SK-N-SH (cell line): ENCODE measurements around the gene CD274. TPM values are rescaled to one million over a fixed set of nuclear protein-coding genes. Genes with fewer than 3 reads are reported as not detected.

Source experiments
- CTCF ChIA-PET: fragments of 300-600, 350-600 bp; formaldehyde crosslinking; extraction: SDS; loops from one replicate; lab custom pipeline; 2021; lab: Yijun Ruan, JAX
- POLR2A ChIA-PET: fragments of 350-600 bp; sonication (Branson Sonifier 250); formaldehyde crosslinking; extraction: SDS; loops from one replicate; lab custom pipeline; 2020; ENCODE audit warnings: antibody characterized with exemption, inconsistent platforms; lab: Yijun Ruan, JAX
- DNase-seq: peaks from one replicate; pipeline ENCODE4 v3.0.0; 2012
- H2AFZ ChIP-seq: fragments of 200-600 bp; sonication (generic); 2 replicates; pipeline ENCODE4 v1.8.1; 2016; ENCODE audit warnings: antibody characterized with exemption, mild to moderate bottlenecking, low read depth
- H3F3A ChIP-seq: fragments of 200-600 bp; sonication (generic); replicated peaks from 2 replicates; pipeline ENCODE3; 2016; ENCODE audit warnings: antibody characterized with exemption, mild to moderate bottlenecking; ENCODE audit not compliant: insufficient read depth
- H3K27ac ChIP-seq, 2 experiments: fragments of 200-500 bp in 1 of 2; fragments of 200-600 bp in 1 of 2; sonication (Bioruptor generic) in 1 of 2; sonication (generic), shearing (Covaris generic) in 1 of 2; 2 replicates each; pipeline versions ENCODE4 v1.5.1 to v1.6.1; 2014 to 2016; ENCODE audit warnings: low read depth in 2 of 2, inconsistent platforms in 1 of 2, low read length in 1 of 2, mild to moderate bottlenecking in 1 of 2, mixed read lengths in 1 of 2
- H3K27me3 ChIP-seq: fragments of 200-600 bp; sonication (generic), shearing (Covaris generic); 2 replicates; pipeline ENCODE4 v1.6.1; 2016; ENCODE audit warnings: mixed run types; ENCODE audit not compliant: insufficient read depth
- H3K36me3 ChIP-seq, 2 experiments: fragments of 200-500 bp in 1 of 2; fragments of 200-600 bp in 1 of 2; sonication (Bioruptor generic) in 1 of 2; sonication (generic) in 1 of 2; replicated peaks in 1 of 2; 2 replicates each; pipeline versions ENCODE3 to v1.5.1; 2014 to 2016; ENCODE audit warnings: low read length in 1 of 2, mild to moderate bottlenecking in 1 of 2; ENCODE audit not compliant: insufficient read depth in 2 of 2, control insufficient read depth in 1 of 2
- H3K4me1 ChIP-seq, 2 experiments: fragments of 200-500 bp in 1 of 2; fragments of 200-600 bp in 1 of 2; sonication (Bioruptor generic) in 1 of 2; sonication (generic), shearing (Covaris generic) in 1 of 2; 2 replicates each; pipeline versions ENCODE4 v1.5.1 to v1.6.1; 2014 to 2016; ENCODE audit warnings: low read depth in 1 of 2, low read length in 1 of 2, mixed run types in 1 of 2; ENCODE audit not compliant: insufficient read depth in 2 of 2, control insufficient read depth in 1 of 2
- H3K4me2 ChIP-seq: fragments of 200-600 bp; sonication (generic), shearing (Covaris generic); 2 replicates; pipeline ENCODE4 v1.6.1; 2017; ENCODE audit warnings: mixed run types
- H3K4me3 ChIP-seq, 2 experiments: fragments of 200-500 bp in 1 of 2; fragments of 200-600 bp in 1 of 2; sonication (Bioruptor generic) in 1 of 2; sonication (generic), shearing (Covaris generic) in 1 of 2; 2 replicates each; pipeline versions ENCODE4 v1.5.1 to v1.8.1; 2014 to 2016; ENCODE audit warnings: low read depth in 2 of 2, inconsistent platforms in 1 of 2, low read length in 1 of 2, mild to moderate bottlenecking in 1 of 2, mixed read lengths in 1 of 2, moderate library complexity in 1 of 2
- H3K79me2 ChIP-seq: fragments of 200-600 bp; sonication (generic); 2 replicates; pipeline ENCODE4 v1.8.1; 2017; ENCODE audit warnings: mild to moderate bottlenecking; ENCODE audit not compliant: insufficient read depth
- H3K9ac ChIP-seq: fragments of 200-600 bp; sonication (generic); 2 replicates; pipeline ENCODE4 v1.6.1; 2017; ENCODE audit warnings: mixed run types
- H3K9me2 ChIP-seq: fragments of 200-600 bp; sonication (generic); 2 replicates; pipeline ENCODE4 v1.6.1; 2017; ENCODE audit warnings: mixed run types
- H3K9me3 ChIP-seq: fragments of 200-600 bp; sonication (generic); 2 replicates; pipeline ENCODE4 v1.6.1; 2017; ENCODE audit warnings: mixed run types, mild to moderate bottlenecking, moderate library complexity
- H4K20me1 ChIP-seq: fragments of 200-600 bp; sonication (generic); 2 replicates; pipeline ENCODE4 v1.6.1; 2017; ENCODE audit warnings: mild to moderate bottlenecking, mixed run types; ENCODE audit not compliant: insufficient read depth
- FOSL2 ChIP-seq: IDR thresholded peaks from 2 replicates; pipeline ENCODE4 v1.4.0; 2012; ENCODE audit warnings: low read depth, mild to moderate bottlenecking, moderate library complexity, borderline replicate concordance
- FOXJ3 ChIP-seq: sonication (generic); formaldehyde crosslinking; IDR thresholded peaks from 2 replicates; pipeline ENCODE4 v1.5.1; 2020; ENCODE audit warnings: mild to moderate bottlenecking, missing genetic modification reagents
- GABPA ChIP-seq: IDR thresholded peaks from 2 replicates; pipeline ENCODE4 v1.4.0; 2012; ENCODE audit warnings: low read depth, mild to moderate bottlenecking
- IRF3 ChIP-seq: fragments of 150-350 bp; IDR thresholded peaks from 2 replicates; pipeline ENCODE4 v1.6.1; 2016; ENCODE audit warnings: mild to moderate bottlenecking, low read depth, low read length
- NRF1 ChIP-seq: IDR thresholded peaks from 2 replicates; pipeline ENCODE4 v1.6.1; 2012; ENCODE audit warnings: low read depth, mild to moderate bottlenecking, low read length
- RCOR1 ChIP-seq: fragments of 150-350 bp; IDR thresholded peaks from 2 replicates; pipeline ENCODE4 v1.6.1; 2017; ENCODE audit warnings: antibody characterized with exemption, low read length
- SMC3 ChIP-seq: IDR thresholded peaks from 2 replicates; pipeline ENCODE4 v1.6.1; 2012; ENCODE audit warnings: low read depth, low read length, improper control_type of control experiment
- USF1 ChIP-seq: IDR thresholded peaks from 2 replicates; pipeline ENCODE4 v1.4.0; 2012; ENCODE audit warnings: low read depth, borderline replicate concordance
- WGBS: methylation state at CpG from one replicate; pipeline ENCODE4 v1.1.6; 2017; ENCODE audit warnings: low lambda C conversion rate; 5-methylcytosine and 5-hydroxymethylcytosine counted together
- polyA plus RNA-seq, 3 experiments: library from polyadenylated mRNA; depleted of rRNA; stranded (reverse); fragments of >200 nt; gene quantifications; 2 replicates each; pipeline ENCODE4 v1.2.3, GENCODE V29; 2012
- TF ChIP-seq, protein P1 (sequence below): IDR thresholded peaks from 2 replicates; pipeline ENCODE4 v1.4.0; 2012; ENCODE audit warnings: low read depth
- TF ChIP-seq, protein P2 (sequence below): fragments of 200-600 bp; sonication (generic); IDR thresholded peaks from 2 replicates; pipeline ENCODE4 v1.6.1; 2017; ENCODE audit warnings: antibody characterized with exemption, mild to moderate bottlenecking, moderate library complexity

The CD274 gene
- polyA plus RNA-seq, 1 of the 3 experiments (the other 2 are of a cell fraction): 25.8 TPM

GRCh38 chr9:5447337-5447736, 3.0 kb upstream of the CD274 start (continued):
- no peak for TF ChIP-seq IRF3
- TF ChIP-seq, protein P1, sequence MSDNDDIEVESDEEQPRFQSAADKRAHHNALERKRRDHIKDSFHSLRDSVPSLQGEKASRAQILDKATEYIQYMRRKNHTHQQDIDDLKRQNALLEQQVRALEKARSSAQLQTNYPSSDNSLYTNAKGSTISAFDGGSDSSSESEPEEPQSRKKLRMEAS: no peak

DNA sequence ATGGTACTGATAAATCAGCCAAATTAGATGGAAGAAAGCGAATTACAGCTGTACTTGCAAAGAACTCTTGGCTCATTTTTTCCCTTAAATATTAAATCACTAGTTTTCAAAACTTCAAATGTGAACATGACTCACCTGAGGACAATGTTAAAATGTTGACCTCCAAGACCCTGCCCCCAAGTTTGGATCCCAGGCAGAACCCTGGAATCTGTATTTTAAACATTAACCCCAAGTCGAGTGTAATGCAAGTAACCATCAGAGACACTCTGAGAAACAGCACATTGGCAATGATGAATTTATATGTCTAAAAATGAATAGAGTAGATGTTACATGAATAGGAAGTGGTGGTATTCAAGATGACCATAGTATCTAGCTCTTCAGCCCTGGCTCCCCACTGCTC, 2.3 kb upstream of the CD274 start:
- Histone ChIP-seq H3K9ac (no peak overlapping the region), H3K27me3 (no peaks in the 10 kb centered on the region), H3K36me3 (no peaks in the 10 kb centered on the region), H3K27ac (peak overlapping the region in 1 of 2 experiments; percentile 75; a peak in 1 of 4 replicates), H3K79me2 (peaks cover 40% of the 10 kb centered on the region), H3K9me3 (no peaks in the 10 kb centered on the region), H3K4me1 (peaks cover 2 to 18% of the 10 kb centered on the region in 2 experiments; a peak in 3 of 4 replicates), H3K4me3 (no peak overlapping the region), H3F3A (peaks cover 29% of the 10 kb centered on the region), H2AFZ (peak overlapping the region; percentile 50), H3K4me2 (peak overlapping the region; percentile 21; the same call in 1 of the 2 replicates), H3K9me2 (no peaks in the 10 kb centered on the region), H4K20me1 (no peaks in the 10 kb centered on the region)
- no peak for DNase-seq
- 76% methylated on average over 2 of the region's 2 CpGs for WGBS
- CTCF ChIA-PET: interaction anchor here (0.8 to 4.5 kb wide), 4 partner anchors 142 to 261 kb away, joined by 3 to 36 read pairs (median 17); no protein-coding TSS in a partner anchor
- TF ChIP-seq SMC3 (no peak), NRF1 (no peak), FOSL2 (no peak), USF1 (no peak), IRF3 (no peak), GABPA (no peak), FOXJ3 (CRISPR knock-in tag) (no peak), RCOR1 (no peak)
- TF ChIP-seq, protein P2, sequence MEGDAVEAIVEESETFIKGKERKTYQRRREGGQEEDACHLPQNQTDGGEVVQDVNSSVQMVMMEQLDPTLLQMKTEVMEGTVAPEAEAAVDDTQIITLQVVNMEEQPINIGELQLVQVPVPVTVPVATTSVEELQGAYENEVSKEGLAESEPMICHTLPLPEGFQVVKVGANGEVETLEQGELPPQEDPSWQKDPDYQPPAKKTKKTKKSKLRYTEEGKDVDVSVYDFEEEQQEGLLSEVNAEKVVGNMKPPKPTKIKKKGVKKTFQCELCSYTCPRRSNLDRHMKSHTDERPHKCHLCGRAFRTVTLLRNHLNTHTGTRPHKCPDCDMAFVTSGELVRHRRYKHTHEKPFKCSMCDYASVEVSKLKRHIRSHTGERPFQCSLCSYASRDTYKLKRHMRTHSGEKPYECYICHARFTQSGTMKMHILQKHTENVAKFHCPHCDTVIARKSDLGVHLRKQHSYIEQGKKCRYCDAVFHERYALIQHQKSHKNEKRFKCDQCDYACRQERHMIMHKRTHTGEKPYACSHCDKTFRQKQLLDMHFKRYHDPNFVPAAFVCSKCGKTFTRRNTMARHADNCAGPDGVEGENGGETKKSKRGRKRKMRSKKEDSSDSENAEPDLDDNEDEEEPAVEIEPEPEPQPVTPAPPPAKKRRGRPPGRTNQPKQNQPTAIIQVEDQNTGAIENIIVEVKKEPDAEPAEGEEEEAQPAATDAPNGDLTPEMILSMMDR: no peak
- POLR2A ChIA-PET: no interaction called here
